Astrocyte (in vitro differentiated cells and primary cell): Measurements from ENCODE around the gene ECSCR.

Experiments used
- CTCF ChIP-seq: IDR thresholded peaks from 2 replicates; pipeline ENCODE4 v1.5.1; 2011; ENCODE audit warnings: low read depth, mild to moderate bottlenecking, inconsistent platforms, low read length, moderate library complexity; ENCODE audit not compliant: insufficient read depth
- EZH2 ChIP-seq: IDR thresholded peaks from 2 replicates; pipeline ENCODE4 v1.6.1; 2012; ENCODE audit warnings: mild to moderate bottlenecking, low read length, inconsistent platforms; ENCODE audit not compliant: insufficient read depth

GRCh38 chr5:139401546-139401945 lies 61.0 kb downstream of the ECSCR start:
- TF ChIP-seq CTCF = no peak
- no peak for TF ChIP-seq EZH2
